ENCODE data around the gene RALGPS2.
"Not testable (repeated sequence)": the region's sequence is repeated elsewhere in the genome, so short reads cannot be mapped to it uniquely, and the experiment has no call there.

The RALGPS2 gene

DNA sequence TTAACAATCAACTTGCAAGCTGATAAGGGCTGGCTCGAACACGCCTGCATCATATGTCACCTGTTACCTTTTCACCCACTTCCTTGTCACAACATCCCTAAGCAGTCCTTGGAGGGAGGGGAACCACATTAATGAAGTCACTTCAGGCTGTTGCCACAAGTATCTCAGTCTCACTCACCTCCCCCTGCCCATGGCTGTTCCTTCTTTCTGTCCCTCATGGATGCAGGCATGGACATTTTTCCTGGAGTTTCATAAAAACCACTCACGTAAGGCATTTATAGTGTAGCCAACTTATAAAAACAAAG, 222.6 kb downstream of the RALGPS2 start:
- DNase-seq = no peak

DNA sequence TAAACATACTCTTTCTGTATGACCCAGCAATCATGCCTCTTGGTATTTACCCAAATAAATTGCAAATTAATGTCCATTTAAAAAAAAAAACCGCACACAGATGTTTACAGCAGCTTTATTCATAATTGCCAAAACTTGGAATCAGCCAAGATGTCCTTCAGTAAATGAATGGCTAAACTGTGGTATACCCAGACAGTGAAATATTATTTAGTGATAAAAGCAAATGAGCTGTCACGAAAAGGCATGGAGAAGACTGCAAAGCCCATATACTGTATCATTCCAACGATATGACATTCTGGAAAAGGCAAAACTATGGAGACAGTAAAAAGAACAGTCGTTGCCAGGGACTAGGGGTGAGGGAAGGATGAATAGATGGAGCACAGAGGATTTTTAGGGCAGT, 223.6 kb downstream of the RALGPS2 start:
- no peak for DNase-seq

DNA sequence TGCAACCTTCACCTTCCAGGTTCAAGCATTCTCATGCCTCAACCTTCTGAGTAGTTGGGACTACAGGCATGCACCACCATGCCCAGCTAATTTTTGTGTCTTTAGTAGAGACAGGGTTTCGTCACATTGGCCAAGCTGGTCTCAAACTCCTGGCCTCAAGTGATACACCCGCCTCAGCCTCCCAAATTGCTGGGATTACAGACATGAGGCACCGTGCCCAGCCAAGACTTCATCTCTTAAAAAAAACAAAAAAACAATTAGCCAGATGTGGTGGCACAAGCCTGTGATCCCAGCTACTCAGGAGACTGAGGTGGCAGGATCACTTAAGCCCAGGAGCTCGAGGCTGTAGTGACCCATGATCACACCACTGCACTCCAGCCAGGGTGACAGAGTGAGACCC, 224.8 kb downstream of the RALGPS2 start:
- DNase-seq = not testable (repeated sequence)

DNA sequence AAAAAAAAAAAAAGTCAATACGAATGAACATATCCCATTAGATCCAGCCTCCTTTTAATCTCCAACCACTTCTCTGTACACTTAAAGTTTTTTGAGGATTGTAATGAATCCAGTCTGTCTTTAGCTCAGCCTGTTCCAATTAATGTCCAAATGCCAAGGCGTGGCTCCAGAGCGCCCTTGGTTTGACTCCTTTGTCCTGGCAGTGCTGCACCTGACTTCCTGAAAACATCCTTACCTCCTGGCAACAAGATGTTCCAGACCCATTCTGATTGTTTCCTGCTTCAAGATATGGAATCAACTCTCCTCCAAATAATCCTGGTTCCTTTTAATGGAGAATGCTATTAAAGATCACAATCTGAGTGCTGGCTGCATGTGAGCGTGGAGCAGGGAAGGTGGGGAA, 226.6 kb downstream of the RALGPS2 start:
- no peak for DNase-seq

DNA sequence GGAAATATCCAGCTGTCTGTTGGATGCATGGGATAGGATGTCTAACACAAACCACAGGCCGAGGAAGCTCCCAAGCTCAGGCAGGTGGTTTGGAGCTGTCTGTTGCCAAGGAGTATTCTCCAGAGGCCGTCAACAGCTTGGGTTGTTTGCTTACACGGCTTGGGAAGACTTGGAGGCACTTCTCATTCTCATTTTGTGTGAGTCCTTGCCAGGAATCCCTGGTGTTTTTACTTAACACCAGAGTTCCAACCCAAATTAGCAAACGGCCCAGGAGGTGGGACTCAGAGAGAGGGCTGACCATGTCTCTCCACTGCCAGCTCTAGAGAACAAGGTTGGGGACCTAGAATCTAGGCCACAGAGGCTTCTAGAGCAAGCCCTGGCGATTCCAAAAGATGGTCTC, 228.0 kb downstream of the RALGPS2 start:
- DNase-seq = peak; percentile 95 to 99

DNA sequence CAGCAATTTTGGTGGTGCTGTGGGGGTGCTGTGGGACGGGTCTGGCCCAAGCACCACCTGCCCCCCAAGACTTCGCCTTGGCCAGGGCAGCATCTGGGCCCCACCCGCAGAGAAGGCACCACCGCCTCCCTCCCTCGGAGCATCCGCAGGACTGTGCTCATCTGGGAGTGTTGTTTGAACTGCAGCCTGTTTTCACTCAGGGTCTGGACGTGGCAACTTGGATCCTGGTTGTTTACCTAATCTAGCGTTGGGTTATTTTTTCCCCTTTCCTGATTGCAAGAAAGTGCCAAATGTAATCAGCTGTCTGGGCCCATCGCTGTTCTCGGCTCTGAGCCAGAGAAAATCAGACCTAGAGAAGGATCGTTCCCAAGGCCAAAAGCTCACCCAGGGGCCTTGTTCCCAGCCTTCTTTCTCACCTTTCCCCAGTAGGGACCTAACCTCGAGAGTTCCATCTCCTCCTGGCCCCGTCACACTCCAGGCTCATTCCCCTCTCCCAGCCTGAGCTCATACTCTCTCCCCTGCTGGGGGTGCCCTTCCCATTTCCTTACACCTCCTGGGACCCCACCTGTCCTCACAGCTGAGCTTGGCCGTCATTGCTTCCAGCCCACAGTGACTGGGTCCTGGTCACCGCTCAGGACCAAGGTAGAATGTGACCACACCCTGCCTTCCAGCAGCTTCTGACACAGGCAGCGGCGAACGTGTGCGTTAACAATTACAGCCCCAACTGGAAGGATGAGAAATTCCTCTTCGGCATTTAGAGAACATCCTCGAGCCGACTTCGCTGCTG, 228.7 kb downstream of the RALGPS2 start:
- DNase-seq = peak in 1 of 2 experiments; percentile 68

DNA sequence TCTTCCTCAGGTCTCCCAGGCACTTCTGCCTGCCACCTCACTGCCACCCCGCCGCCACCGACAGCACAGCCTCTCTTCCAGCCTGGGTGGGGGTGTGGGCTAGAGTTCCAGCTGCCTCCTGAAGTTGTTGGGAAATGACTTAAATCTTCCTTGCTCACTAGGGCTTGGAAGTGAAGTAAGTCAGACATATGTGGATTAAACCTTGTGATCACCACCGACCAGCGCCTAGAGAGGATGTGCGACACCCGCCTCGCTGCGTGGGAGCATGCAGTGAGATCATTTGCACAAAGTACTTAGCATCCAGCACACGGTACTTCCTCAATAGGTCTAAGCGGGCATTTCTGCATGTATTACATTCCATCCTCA, 229.3 kb downstream of the RALGPS2 start:
- DNase-seq = no peak

DNA sequence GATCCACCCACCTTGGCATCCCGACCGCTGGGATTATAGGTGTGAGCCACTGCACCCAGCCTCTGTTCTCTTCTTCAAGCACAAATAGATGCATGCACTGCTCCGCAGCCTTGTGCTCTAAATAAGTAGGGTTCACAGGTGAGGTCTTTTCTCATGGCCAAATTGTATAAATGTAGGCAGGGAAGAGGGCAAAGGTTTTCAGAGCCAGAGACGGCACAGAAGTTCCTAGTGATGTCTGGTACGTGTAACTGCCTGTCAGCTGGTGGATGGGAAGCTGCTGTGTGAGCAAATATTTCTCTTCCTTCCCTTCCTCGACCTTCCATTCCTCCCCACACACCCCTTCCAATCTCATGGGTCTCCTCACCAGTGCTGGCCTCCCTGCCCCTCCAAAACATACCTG, 229.9 kb downstream of the RALGPS2 start:
- no peak for DNase-seq

DNA sequence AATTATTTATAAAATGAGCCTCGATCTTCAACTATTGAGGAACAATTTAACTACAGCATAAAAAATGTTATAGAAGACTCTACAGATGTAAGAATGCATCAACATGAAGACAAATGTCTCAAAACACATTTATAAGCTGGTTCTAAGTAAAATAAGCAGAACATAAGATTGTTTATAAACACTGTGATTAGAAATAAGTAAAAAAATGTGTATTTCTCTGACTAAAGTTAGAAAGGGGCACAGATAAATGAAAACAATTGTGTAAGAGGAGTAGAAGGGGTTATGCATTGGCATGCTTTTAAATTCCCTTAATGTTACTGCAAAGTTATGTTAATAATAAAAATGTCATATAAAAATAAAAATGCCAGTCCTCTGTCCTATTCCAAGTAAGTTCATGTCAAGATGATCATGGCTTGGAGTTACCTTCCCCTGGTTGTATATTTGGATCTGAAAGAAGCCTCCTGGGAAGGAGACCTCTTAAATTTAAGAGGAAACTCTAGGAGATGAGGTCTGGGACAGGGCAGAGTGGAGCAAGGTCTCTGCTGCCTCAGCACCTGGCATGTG, 230.4 kb downstream of the RALGPS2 start:
- no peak for DNase-seq

DNA sequence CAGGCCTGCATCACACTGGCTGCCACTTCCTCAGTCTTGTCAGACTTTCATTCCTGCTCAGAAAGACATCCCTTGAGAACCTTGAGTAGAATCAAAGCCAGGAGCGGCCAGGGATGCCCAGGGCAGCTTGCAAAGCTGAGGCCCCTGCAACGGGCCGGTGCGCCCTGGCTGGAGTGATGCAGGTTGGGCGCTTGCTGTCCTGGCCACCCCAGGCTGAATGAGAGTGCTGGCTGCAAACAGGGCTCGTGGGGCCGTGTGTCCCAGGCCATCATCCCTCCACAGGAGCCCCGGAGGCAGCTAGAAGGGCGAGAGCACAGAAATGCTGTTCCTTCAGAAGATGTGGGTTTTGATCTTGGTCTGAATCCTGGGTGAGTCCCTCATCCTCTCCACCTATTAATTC, 233.4 kb downstream of the RALGPS2 start:
- DNase-seq = no peak

DNA sequence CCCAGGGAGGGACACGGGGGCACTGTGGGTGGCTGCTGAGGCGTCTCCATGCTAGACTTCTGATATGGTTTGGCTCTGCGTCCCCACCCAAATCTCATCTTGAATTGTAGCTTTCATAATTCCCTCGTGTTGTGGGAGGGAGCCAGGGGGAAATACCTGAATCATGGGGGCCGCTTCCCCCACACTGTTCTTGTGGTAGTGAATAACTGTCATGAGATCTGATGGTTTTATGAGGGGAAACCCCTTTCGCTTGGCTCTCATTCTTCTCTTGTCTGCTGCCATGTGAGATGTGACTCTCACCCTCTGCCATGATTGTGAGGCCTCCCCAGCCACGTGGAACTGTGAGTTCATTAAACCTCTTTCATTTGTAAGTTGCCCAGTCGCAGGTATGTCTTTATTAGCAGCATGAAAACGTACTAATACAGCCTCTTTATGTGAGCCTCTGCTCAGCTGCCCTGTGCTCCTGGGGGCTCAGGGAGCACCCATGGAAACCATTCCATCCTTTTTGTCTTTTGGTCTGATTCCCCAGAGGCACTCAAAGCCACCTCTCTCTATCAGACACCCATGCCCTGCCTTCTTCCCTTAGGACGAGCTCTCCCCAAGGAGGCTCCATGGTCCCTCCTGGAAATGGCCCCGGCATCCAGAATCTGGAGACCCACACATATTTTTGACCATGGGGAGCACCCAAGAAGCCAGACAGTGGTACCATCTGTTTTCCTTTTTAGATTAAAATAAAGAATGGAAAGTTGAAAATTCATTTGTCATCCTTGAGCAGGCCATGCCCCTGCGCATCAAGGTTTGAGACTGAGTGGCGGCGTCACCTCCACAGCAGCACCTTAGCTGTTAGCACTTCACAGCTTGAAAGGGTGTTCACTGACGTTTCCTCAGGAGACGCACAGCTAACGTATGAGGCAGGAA, 234.8 kb downstream of the RALGPS2 start:
- DNase-seq = no peak

DNA sequence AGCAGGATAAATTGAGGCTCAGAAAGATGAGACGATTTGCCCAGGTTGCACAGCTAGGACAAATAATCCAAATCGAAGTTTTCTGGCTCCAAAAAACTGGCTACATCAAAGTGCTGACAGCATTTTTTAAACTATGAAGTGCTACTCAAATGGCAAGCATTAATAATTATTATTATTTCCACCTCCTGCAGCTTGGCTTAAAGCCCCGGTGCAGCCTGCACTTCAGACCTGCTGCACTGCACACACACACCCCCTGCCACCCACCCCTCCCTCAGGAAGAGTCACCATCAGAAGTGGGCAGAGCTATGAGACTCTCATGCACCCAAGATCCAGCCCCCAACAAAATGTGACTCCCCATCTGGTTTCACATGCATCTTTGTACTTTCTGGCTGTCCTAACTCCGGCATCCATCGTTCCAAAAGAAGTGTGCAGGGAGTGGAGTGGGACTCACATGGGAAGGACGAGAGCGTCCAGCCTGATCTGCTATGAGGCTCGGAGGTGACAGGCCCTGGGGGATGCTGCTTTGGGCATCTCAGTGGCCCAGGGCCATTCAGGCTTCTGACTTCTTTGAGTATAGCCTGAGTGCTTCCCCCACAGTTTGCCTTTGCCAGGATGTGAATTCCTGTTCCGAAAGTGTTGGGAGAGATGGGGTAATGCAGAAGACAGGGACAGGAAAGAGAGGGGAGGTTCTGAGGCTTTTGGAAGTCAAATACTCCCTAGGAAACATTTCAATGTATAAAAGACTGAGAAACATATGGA, 235.6 kb downstream of the RALGPS2 start:
- DNase-seq = no peak

DNA sequence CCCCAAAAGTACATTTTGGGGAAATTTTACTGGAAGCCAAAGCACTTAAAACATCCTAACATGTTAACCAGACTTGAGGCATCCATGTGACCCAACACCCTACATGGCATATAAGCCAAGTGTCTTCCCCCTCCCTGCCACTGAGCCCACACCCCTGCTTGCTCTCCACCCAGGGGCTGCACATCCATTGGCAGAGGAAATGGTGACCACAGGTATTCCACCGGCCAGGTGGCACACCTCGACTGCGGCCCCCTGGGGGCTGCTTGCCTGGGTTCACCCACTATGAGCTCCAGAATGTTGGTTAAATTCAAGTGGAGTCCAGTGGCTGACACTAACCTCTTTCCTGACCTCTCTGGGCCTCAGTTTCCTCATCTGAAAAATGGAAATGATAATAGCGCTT, 236.3 kb downstream of the RALGPS2 start:
- DNase-seq = no peak

DNA sequence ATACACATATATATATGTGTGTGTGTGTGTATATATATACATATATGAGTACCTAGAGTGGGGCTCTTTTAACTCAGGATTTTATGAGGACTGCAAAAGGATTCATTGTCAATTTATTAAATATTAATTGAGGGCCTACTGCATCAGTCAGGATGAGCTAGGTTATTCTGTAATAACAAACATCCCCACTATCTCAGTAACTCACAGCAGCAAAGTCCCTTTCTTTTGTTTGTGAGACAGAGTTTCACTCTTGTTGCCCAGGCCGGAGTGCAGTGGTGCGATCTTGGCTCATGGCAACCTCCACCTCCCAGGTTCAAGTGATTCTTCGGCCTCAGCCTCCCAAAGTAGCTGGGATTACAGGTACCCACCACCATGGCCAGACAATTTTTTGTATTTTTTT, 236.8 kb downstream of the RALGPS2 start:
- DNase-seq = no peak

DNA sequence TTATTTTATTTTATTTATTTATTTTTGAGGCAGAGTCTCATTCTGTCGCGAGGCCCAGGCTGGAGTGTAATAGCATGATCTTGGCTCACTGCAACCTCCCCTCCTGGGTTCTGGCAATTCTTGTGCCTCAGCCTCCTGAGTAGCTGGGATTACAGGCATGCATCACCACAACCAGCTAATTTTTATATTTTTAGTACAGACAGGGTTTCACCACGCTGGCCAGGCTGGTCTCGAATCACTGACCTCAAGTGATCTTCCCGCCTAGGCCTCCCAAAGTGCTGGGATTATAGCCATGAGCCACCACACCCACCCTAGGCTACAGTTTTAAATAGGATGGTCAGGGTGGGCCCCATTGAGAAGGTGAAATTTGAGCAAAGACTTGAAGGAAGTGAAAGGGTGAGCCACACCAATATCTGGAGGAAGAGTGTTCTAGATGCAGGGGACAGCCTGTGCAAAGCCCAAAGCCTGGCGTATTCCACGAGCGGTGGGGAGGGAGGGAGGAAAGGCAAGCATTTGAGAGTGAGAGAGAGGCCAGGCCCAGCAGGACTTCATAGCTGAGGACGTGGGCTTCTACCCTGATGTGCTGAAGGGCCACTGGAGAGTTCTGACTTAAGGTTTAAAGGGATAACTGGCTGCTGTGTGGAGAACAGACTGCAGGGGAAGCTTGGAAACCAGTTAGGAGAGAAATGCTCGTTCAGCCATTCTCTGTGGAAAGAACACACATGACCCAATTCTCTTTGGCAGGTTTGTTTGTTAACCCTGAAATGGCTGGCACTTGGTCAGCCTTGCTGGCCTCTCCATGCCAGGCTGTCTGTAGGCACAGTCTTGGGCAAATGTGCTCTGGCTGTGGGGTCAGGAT, 238.0 kb downstream of the RALGPS2 start:
- DNase-seq = peak in 1 of 2 experiments; percentile 15

DNA sequence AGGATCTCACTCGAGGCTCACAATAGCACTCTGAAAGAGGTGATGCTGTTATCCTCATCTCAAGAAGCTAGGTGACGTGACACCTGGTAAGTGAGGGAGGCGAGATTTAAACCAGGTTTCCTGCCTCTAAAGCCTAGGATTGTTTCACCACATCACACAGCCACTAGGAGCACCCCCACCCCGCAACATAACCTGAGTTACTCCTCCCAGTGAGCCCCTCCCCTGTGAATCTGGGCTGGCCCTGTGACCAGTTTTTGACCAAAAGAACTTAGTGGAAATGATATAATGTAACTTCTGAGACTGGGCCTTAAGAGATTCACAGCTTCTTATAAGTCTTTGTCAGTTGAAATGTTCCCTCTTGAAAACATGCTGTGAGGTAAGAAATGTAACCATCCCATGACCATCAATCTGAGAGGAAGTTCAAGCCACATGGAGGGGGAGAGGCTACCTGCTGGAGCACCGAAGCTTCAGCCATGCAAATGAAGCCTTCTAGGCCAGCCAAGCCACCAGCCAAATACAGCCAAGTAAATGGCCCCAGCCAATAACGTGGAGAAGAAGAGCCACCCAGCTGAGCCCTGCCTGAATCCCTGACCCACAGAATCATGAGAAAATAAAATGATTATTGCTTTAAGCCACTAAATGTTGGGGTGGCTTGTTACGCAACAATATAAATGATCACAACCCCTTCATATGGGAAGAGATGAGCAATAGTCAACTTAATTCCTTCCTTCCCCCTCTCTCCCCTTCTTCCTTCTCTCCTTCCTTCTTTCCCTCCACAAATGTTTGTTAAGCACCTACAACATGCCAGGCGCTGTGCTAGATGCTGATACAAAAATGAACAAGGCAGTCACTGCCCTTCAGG, 239.7 kb downstream of the RALGPS2 start:
- DNase-seq = no peak

DNA sequence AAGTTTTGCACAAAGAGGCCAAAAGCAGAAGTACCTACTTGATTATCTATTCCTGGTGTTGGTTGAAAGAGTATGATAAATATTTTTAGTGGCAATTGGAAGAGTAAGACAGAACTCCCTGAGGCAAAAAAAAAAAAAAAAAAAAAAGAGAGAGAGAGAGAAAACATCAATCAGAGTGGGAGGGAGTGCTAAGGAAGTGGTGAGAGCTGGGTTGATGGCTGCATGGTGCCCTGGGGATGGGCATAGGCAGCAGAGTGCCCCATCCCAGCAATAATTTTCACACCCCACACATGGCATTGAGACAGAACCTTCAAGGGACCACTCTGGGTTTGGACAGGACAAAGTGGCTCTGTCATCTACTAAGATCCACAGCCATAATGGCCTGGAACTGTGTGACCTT, 241.3 kb downstream of the RALGPS2 start:
- no peak for DNase-seq

DNA sequence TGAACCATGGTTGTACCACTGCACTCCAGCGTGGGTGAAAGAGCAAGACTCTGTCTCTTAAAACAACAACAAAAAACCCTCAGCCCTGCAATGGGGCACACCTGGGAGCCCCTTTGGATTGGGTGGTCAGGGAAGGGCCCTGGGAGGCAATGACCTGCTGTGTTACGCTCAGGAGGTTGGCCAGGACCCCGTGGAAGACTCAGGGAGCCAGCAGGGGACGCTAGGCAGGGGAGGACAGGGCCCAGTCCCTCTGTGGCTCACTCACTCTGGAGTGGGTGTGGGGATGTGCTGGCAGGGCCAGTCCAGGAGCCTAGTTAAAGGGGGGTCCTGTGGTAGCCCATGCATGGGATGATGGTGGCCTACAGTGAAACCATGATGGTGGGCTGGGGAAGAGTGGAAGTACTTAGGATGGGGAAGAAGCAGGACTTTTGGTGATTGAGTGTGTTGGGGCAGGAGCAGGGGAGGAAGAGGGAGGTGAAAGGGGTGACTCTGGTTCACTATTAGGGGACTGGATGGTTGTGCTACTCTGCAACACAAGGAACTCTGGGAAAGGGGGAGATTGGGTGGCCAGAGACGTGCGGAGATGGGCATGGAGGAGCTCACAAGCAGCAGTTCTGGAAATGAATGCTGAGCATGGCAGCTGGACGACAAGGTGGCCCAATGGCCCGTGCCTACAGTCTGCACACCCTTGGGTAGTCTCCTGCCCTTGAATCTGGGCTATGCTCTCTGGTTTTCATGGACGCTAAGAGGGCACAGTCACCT, 244.4 kb downstream of the RALGPS2 start:
- DNase-seq = no peak

DNA sequence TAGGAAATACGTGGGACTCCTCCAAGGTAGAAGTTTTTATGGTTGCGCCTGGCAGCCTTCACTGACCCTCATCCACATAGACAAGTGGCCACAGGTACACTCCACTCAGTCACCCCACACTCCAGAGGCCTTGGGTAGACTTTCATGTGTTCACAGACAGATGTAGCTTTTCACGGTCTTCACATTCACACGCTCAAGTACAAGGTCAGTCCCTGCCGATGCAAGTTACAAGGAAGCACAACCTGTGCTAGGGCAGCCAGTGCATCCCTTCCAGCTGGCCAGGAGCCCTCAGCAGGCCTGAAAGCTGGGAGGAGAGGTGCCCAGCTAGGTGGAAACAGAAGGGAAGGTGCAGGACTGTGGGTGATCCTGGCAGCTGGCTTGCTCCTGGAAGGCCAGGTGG, 245.1 kb downstream of the RALGPS2 start:
- no peak for DNase-seq
